22Rv1 (cell line): ENCODE data around the gene LTBP1.

Source experiments
- ZFX ChIP-seq: fragments of 450-650 bp; IDR thresholded peaks from 2 replicates; pipeline ENCODE4 v1.6.1; 2017; ENCODE audit warnings: antibody characterized with exemption, borderline replicate concordance
- TF ChIP-seq, protein P1 (sequence below): fragments of 450-650 bp; IDR thresholded peaks from 2 replicates; pipeline ENCODE4 v1.5.1; 2017; ENCODE audit warnings: mild to moderate bottlenecking

DNA sequence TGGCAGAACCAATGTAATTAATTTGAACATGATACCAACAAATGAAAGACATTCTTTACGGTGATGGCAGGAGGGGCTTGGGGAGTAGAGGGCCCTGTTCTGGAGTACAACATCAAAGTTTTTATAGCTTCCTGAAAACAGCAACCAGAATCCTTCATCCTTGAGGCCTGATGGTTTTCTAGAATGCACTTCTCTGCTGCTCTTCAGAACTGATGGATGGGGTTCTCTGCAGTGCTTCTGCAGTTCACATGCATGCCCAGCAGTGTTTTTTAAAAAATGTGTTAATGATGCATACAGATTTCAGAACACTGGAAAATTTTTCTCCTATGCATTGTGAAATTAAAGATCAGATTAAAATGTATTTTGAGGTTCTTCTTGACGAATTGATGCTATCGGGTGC is 2.5 kb downstream of the LTBP1 start:
- TF ChIP-seq, protein P1, sequence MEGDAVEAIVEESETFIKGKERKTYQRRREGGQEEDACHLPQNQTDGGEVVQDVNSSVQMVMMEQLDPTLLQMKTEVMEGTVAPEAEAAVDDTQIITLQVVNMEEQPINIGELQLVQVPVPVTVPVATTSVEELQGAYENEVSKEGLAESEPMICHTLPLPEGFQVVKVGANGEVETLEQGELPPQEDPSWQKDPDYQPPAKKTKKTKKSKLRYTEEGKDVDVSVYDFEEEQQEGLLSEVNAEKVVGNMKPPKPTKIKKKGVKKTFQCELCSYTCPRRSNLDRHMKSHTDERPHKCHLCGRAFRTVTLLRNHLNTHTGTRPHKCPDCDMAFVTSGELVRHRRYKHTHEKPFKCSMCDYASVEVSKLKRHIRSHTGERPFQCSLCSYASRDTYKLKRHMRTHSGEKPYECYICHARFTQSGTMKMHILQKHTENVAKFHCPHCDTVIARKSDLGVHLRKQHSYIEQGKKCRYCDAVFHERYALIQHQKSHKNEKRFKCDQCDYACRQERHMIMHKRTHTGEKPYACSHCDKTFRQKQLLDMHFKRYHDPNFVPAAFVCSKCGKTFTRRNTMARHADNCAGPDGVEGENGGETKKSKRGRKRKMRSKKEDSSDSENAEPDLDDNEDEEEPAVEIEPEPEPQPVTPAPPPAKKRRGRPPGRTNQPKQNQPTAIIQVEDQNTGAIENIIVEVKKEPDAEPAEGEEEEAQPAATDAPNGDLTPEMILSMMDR: no peak
- TF ChIP-seq ZFX: no peak
